T-helper 1 cell treated with Interleukin-12 subunit alpha and Interleukin-12 subunit beta and Interleukin-4 antibody, amounts not matched to agents 30 ng/mL and 1 ng/mL, for 36 hours (primary cell): ENCODE data around the gene CGA. TPM values are rescaled to one million over a fixed set of nuclear protein-coding genes. Genes with fewer than 3 reads are reported as not detected.

Experiments used
- intact Hi-C: fragments of 100-400 bp; cut with micrococcal nuclease; formaldehyde crosslinking; loops from one replicate; pipeline ENCODE4 v1.15.1; 2024
- total RNA-seq: library from RNA; stranded (reverse); gene quantifications from 2 replicates; pipeline ENCODE4 v1.2.3, GENCODE V29; 2022

The CGA gene
- total RNA-seq, 1 donor from 2014 or later: not detected

DNA sequence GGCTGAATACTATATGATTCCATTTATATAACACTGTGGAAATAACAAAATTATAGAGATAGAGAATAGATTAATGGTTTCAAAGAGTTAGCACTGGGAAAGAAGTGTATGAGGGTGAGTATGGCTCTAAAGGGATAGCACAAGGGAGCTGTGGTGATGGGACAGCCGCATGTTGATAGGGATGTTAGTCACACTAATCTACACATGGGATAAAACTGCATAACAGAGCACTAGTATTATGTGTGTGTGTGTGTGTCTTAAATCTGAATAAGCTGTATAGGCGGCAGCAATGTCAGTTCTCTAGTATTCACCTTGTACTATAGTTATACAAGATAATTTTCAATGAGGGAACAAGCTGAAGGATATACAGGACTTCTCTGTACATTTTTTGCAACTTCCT is 5.8 kb downstream of the CGA start:
- intact Hi-C loops: no loop called here

DNA sequence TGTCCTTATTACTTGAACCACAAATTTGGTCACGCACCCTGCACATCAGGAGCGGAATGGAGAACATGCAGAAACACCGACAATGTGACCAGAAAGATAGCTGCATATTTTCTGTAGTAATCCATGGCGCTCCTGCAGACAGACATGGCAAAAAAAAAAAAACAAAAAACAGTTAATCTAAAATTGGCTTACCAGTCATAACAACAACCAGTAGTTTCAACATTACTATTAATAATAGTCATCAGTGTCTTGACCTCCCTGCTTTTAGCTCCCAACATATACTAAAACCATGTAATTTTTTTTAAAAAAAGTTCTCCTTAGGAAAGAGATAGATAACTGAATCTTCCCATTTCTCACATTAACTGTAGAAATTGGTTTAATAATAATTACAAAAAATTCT is 6.8 kb downstream of the CGA start:
- intact Hi-C loops: no loop called here

DNA sequence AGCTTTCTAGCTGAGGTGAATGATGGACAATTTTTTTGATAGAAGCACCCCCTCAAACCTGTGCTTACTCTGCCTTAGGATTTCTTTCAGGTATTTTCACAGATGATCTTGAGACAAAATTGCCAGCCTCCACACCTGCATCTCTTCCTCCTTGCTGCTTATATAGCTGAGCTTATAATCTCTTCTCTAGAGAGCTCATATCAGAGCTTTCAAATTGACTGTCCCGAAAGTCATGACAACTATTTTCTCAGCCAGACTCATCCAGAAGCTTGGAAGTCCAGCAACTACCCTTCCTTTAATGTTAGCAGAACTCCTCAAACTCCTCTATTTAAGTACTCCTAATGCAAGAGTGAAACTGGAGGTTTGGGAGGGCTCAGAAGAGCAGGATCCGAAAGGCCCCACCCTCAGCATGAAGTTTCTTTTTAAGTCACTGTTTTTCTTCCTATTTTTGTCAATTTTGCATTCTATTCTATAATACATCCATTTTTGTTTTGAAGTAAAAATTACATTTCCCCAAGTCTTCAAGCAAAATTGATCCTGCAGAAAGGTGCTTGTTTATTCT is 12.7 kb downstream of the CGA start:
- intact Hi-C loops: no loop called here

DNA sequence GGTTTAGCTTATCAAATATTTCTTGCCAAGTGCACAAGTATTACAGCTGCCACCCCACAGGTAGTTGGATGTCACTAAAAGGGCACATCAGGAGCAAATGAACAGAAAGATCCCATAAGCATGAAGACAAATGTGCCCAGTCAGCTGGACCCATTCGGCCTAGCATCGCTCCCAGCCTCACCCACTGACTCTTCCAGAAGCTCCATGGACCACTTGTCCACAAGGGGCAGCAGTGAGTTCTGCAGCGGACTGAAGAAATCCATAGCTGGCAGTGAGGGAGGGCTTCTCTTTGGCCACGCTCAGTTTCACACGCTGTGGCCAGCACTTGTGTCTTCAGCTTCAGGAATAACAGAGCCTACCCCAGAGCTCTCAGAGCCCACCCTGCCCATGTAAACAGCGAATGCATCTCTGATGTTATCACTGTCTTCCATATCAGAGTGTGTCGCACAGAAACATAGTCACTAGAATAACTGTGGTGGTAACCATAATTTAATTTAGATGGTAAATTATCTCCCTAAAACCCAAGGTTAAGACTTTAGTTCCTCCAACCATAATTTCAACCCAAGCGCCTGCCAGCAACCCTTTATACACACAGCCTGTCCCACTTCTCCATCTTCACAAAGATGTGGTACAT is 15.8 kb downstream of the CGA start:
- intact Hi-C loops: no loop called here

DNA sequence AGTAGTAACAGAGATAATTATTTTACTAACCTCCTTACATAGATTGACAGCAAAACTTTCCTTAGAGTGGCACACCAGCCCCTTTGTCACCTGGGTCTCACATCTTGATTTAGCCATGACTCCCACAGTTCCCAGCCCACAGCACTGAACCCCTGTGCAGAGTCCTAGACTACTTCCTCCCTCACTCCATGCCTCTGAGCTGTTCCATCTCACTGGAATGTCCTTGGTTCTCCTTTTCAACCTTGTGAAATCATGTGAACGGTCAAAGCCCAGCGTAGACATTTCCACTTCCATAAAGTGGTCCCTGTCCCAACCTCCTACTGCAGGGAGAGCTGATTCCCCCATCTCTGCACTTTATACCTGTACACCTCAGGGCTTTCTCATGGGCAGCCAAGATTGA is 19.7 kb downstream of the CGA start:
- intact Hi-C loops: no loop called here

DNA sequence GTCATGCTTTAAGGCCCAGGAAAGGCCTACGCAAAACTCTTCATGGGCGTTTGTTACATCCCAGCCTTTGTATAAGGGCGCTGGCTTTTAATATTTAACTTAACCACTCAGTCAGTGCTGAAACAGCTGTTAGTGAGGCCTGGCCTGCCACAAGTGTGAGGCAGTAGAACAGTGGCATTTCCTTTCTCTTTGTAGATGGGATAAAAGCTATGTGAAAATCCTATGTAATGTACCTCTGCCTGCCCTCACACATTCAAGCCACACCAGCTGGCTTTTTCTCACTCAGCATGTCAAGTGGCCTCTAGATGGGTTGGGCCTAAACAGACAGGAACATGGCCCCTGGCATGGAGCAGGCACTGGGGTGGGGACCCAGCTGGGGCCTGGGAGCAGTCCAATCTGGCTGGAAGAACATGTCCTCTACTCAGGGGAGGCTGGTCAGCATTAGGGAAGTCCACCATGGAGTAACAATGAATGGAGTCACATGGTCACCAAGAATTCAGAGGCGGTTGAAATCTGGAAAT is 20.7 kb downstream of the CGA start:
- intact Hi-C loops: no loop called here

DNA sequence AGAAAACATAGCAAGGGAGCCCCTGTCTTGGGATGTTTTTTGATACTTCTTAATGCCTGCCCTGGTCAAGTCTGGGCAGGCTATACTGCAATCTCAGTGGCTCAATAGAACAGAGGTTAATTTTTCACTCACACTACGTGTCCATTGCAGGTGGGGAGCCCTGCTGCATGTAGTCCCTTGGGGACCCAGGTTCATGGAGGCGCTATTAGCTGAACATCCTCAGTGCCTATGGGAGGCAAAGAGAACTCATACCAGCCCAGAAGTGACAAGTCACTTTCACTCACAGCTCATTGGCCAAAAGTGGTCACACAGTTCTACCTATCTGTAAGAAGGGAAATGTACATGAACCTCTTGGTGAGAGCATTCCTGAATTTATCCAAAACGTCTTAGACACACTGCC is 23.2 kb downstream of the CGA start:
- intact Hi-C loops: no loop called here

DNA sequence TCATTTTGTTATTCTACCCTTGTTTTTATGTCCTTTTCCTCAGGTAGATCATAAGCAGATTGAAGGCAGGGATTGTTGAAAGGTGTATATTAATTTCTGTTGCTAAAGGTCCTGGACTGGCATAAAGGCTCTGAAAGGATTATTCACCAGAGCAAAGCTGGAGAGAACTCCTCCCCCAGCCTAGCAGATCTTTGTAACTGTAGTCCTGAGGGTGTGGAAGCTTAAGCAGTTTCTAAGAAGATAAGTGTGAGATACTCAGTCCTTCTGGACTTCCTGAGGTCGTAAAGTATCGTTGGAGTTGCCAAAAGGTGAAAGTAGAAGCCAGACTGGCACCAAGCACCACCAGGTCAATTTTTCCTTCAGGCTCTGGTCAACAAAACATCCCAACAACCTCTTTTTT is 24.2 kb downstream of the CGA start:
- intact Hi-C loops: no loop called here

DNA sequence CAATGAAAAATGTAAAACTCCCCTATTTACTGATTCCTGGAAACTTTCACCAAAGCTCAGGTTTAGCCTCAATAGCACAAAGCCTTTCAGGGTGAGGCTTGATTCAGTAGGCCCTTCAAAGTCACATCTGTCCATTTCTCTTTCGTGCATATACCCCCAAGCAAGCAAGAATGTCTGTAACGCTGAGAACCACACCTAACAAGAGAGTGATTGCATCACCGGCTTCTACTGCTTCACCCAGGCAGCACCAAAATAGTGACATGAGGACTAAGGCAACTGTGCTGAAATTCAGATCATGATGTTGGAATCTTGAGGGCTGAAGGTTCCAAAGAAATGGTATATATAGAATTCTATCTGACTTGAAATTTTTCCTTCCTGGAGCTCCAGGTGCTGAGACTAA is 26.1 kb downstream of the CGA start:
- intact Hi-C loops: loop anchor here (5.0 kb wide), 1 partner anchor 1714 kb away; no protein-coding TSS in a partner anchor

DNA sequence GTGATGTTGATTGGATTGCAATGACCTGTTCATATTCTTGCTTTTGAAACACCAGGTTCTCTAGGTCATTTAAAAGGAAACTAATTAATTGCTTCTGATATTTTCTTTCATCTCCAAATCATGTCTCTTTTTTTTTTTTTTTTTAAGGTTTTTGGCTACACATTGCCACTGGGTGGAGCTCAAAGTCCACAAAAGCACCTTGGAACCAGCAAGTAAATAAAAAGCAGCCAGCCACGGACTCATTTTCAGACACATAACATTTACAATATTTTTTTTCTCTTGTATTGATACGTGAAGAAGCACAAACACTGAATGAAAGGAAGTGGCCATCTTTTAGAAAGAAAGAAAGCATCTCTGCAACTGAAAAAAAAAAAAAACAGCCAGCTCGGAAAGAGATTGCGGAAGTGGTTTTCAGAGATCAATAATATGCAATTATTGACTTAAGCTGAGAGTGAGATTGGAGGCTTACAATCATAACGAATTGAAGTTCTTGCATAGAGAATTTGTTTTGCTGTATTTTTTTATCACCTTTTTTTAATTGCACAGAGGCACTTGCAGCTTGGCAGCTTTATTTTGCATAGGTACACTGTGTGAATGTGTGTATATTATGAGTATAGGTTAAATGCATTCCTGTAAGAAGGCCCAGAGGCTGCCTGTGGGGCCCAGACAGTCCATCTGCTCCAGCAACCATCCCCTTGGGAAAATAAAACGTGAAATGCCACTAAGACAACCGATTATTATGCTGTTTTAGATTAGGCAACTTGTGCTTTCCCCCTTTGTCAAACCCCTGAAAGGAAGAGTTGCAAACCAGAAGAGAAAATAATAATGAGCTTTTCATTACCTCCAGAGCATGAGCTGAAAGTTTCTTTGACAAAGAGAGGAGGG is 28.2 kb downstream of the CGA start:
- intact Hi-C loops: loop anchor here (1.0 to 5.0 kb wide), 5 partner anchors 171 to 1916 kb away; no protein-coding TSS in a partner anchor

DNA sequence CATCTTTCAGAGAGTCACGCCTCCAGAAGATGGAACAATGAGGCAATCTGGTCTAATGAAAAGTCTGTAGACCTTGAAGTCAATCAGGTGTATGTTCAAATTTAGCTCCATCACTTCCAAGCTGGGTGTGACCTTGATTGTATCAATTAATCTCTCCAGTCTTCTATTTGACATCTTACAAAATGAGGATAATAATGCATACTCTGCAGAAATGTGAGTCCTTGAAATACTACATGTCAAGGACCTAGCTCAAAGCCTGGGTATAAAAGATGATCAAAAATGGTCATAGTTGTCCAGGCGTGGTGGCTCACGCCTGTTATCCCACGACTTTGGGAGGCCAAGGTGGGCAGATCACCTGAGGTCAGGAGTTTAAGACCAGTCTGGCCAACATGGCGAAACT is 29.8 kb downstream of the CGA start:
- intact Hi-C loops: loop anchor here (5.0 kb wide), 1 partner anchor 1717 kb away; no protein-coding TSS in a partner anchor

DNA sequence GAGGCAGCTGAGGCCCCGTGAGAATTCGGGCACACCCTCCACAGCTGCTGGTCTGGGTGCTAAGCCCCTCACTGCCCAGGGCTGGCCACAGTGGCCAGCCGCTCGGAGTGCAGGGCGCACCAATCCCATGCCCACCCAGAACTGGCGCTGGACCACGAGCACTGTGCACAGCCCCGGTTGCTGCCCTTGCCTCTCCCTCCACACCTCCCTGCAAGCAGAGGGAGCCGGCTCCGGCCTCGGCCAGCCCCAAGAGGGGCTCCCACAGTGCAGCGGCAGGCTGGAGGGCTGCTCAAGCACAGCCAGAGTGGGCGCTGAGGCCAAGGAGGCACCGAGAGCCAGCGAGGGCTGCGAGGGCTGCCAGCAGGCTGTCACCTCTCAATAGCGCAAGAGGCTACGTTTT is 35.0 kb downstream of the CGA start:
- intact Hi-C loops: no loop called here

DNA sequence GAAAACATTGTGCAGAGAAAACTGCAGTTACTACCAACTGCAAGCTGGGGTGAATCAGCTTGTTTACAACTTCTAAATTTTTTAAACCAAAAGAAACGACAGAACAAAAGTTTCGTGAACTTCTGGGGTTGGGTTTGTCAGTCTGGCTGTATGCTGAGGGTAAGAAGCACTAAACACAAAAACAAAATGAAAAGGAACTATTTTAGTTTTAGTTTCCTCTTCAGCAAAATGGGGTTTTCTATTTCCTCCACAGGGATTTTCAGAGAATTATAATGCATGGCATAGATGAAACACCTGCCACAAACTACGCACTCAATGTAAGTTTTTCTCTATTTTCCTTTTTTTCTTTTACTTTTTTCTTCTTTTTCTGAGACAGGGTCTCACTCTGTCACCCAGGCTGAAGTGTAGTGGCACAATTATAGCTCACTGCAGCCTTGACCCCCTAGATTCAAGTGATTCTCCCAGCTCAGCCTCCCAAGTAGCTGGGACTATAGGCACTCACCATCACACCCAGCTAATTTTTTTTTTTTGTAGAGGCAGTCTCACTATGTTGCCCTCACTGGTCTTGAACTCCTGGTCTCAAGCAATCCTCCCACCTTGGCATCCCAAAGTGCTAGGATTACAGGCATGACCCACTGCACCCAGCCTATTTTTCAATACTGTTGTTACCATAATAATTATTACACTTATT is 40.6 kb downstream of the CGA start:
- intact Hi-C loops: no loop called here

DNA sequence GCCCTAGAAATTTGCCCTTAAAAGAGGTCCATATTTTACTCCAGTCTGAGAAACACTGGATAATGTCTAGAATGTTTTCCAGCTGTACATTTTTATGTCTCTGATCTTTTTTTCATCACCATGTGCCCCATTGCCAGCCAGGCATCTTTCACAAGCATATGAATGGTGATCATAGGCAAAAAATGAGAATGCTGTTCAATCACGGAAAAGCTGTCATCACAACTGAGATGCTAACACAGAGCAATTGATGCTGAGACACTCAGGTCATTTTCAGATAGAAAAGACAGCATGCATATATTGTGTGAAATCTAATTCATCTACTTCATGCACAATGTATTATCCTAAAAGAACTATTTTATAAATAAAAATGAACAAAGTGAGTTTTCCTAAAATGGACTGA is 41.6 kb downstream of the CGA start:
- intact Hi-C loops: no loop called here

DNA sequence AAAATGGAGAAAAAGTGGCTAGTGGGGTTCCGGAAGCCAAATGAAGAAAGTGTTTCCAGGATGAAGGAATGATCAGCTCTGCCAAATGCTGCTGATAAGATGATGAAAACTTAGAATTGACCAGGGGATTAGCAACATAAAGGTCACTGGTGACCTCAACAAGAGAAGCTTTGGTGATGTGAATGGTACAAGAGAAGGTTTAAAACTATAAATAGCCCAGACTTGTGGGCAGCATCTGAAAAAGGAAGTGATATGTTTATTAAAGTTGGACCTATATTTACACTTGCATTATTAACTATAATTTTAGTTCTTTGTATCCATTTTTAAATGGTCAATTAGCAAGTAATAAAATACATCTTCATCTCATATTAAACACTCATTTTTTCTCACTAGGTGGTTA is 45.1 kb downstream of the CGA start:
- intact Hi-C loops: no loop called here

DNA sequence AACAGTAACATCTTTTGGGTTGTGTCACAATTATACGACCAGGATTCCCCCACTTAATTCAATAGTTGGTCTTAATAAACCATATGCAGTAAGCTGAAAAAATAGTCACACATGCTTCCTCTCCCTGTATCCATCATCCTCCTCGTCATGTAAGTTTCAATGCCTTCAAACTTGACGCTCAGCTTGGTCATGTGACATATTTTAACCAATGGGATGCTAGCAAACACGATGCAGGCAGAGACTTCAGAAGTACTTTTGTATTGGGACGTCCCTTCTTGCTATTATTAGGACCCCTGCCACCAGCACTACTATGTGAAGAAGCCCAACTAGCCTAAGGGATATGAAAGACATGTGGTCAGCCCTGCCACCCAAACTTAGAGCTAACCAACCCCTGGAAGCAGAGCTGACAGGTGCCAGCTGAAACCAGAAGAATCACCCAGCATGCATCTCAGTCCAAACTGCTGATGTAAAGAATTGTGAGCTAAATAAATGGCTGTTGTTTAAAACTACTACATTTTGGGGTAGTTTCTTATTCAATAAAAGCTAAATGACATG is 49.3 kb downstream of the CGA start:
- intact Hi-C loops: no loop called here

DNA sequence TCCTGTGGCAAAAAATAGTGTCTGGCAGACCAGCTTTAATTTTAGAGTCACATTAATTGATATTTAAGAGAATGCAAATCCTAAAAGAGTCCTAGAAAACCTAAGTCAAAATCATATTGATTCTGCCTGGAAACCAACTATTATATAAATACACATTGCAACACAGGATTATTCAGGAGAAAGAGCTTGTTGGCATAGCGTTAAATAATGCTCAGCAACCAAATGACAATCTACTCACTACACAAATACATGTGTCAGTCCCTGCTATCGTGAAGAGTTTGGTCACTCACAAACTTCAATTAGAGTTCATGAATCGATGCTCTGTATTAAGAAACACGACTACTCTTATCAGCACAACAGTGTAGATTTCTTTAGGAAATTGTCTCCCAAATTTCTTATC is 54.2 kb downstream of the CGA start:
- intact Hi-C loops: no loop called here
